HG02763 (cell line): ENCODE data around the gene STMN3.
"Not testable (repeated sequence)": the region's sequence is repeated elsewhere in the genome, so short reads cannot be mapped to it uniquely, and the experiment has no call there.

Experiments used
- ATAC-seq: cut with Tn5 transposase; IDR thresholded peaks from one replicate; pipeline ENCODE4 v1.9.1; 2021; ENCODE audit warnings: mild to moderate bottlenecking, moderate library complexity; ENCODE audit not compliant: unreplicated experiment

The STMN3 gene

DNA sequence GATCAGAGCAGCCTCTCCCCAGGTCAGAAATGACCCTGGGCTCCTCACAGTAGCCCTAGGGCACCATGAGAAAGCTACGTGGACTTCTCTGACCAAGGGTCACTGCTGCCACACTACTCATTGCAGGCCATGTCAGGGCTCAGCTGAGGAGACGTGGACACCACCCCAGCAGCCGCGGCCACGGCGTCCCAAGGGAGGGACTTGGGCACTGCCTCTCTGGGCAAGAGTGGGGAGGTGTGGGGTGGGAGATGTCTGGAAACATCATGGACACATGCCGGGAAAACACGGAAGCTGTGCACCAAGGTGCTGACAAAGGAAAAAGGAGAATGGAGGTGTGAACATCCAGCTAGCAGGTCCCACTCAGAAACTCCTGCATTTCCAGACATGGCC is 35.4 kb downstream of the STMN3 start:
- no peak for ATAC-seq

DNA sequence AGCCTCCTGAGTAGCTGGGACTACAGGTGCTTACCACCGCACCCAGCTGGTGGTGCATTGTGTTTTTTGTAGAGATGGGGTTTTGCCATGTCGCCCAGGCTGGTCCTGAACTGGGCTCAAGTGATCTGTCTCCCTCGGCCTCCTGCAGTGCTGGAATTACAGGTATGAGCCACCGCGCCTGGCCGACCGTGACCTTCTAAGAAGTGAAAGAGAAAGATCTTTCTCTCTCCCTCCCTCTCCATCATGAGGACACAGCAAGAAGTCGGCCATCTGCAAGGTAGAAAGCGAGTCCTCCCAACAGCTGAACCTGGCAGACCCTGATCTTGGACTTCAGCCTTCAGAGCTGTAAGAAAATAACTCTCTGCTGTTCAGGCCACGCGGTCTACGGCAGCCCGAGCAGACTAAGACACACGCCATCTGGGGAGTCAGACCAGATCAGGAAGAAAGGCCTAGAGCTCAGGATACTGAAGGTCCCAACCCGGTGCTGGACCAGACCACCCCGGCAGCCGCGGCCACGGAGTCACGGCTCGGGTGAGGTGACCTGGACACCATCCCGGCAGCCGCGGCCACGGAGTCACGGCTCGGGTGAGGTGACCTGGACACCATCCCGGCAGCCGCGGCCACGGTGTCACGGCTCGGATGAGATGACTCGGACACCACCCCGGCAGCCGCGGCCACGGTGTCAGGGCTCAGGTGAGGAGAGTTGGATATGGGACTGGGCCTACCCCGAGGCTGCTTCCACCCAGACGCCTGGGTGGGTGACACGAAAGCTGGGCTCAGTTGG is 35.9 kb downstream of the STMN3 start:
- ATAC-seq = no peak

DNA sequence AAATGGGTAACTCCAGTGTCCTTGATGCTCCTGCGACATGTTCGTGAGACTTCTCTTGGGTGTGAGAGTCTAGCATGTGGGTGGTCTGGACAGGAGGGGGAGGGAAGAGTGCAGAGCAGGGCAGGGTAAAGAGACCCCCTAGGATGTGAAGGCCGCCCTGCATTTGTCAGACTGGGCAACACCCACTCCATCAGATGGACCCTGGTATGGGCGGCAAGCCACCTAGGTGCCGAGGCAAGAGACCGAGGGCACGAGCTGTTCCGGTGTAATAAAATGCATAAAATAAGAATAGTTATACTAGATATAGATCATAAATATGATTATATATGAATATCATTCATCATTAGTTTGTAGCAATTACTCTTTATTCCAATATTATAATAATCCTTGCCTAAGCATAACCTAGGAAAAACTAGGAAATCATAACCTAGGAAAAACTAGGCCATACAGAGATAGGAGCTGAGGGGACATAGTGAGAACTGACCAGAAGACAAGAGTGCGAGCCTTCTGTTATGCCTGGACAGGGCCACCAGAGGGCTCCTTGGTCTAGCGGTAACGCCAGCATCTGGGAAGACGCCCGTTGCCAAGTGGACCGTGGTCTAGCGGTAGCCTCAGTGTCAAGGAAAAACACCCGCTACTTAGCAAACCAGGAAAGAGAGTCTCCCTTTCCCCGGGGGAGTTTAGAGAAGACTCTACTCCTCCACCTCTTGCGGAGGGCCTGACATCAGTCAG is 39.2 kb downstream of the STMN3 start:
- not testable (repeated sequence) for ATAC-seq

DNA sequence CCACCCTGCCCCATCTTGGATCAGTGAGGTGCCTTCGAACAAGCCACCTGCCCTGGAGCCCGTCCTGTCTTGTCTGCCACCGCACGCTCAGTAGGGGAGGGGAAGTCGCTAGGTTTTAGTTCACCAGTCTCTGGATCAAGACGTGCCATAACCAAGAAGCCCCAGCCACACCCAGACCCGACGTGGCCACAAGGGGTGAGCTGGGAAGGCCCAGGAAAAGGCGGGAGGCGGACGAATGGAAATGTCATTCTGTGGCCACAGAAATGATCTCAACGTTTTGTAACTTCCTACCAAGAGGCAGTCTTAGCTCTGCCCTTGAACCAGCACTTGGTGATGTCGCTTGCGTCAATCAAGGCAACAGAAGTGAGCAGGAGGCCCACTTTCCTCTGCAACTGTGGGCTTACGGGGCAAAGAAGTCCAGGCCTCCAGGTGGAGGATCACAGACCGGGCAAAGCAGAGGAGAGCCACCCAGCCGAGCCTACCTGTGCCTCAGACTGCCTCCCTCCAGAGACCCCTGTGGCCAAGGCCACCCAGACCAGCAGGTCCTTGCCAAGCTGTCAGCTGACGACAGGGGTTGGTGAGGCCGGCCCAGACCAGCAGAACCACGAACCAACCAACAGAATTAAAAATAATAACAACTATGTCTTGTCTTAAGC is 40.8 kb downstream of the STMN3 start:
- no peak for ATAC-seq

DNA sequence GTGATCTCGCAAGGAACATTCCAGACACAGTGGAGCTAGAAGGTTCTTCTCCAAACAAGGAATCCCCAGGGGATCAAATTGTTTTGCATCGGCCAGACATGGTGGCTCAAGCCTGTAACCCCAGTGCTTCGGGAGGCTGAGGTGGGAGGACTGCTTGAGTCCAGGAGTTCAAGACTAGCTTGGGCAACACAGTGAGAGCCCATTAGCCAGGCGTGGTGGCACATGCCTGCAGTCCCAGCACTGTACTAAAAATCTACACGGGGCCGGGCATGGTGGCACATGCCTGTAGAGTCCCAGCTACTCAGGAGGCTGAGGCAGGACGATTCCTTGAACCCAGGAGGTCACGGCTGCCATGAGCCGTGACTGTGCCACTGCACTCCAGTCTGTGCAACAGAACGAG is 41.6 kb downstream of the STMN3 start:
- no peak for ATAC-seq

DNA sequence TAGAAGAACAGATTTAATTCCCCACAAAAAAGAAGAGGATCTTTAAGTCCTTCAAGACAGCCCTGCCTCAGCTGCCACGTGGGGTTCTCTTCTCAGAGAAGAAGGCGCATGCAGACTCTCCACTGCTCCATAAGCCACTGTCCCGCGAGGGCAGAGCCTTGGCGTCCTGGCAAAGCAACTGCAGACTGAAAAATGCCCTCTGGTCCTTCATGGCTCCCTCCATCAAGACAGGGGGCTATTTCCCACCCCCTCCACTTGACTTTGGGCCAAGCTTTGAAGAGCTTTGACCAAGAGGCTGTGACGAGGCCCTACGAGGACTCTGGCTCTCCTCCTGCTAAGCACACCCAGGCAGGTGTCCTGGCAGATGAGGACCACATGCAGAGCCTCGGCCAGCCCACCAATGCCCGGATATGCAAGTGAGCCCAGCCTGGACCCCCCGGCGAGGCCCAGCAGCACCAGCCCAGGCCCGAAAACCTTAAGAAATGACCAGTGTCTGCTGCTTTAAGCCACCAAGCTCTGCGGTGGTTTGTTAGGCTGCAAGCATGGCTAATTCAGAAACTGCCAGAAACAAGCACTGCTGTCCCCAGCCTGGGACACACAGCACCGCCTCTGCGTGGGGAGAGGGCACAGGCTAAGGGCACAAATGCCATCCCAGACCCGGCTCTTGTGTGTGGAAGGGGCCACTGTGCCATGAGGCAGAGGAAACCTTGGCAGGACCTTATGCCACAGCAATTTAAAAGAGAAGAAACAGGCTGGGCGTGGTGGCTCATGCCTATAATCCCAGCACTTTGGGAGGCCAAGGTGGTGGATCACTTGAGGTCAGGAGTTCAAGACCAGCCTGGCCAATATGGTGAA is 42.4 kb downstream of the STMN3 start:
- no peak for ATAC-seq

DNA sequence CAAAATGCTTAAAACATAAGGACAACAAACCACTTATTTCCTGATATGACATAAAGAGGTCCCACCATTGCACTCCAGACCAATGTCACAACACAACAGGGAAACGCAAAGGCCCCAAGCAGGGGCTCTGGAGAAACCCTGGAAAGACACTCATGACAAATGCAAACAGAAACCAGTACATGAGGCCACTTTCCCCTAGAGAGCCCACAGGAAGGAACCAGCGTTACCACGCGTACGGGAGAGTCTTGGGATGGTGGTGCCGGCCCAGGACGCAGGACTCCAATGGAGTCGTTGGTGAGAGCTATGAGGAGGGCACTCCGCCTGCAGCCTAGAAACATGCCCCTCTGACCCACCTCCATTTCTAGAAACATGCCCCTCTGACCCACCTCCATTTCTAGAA is 46.5 kb downstream of the STMN3 start:
- no peak for ATAC-seq

DNA sequence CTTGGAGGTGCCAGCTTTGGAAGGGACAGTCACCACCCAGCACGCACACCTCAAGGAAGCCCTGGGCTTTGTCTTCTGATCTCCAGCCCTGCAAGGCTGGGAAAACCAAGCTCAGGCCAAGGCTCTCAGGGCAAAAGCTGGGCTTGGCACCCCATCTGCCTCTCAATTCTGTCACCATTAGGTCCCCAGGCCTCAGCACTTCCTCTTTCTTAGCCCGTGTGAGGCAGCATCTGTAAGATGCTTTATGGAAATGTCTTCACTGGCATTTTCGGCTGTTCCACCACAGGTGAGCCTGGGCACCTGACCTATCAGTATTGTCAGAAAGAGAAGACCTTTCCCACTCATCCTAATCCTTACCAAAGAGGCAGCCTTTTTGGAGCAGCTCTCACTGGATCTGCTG is 50.9 kb downstream of the STMN3 start:
- ATAC-seq = no peak

DNA sequence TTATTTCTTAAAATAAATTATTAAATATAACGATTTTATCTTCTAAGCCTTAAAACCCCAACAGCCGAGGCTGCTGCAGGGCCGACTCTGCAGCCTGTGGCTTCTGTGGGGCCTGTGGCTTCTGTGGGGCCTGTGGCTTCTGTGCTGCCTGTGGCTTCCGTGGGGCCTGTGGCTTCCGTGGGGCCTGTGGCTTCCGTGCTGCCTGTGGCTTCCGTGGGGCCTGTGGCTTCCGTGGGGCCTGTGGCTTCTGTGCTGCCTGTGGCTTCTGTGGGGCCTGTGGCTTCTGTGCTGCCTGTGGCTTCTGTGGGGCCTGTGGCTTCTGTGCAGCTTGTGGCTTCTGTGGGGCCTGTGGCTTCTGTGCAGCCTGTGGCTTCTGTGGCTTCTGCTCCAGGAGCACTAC is 51.5 kb downstream of the STMN3 start:
- ATAC-seq = not testable (repeated sequence)

DNA sequence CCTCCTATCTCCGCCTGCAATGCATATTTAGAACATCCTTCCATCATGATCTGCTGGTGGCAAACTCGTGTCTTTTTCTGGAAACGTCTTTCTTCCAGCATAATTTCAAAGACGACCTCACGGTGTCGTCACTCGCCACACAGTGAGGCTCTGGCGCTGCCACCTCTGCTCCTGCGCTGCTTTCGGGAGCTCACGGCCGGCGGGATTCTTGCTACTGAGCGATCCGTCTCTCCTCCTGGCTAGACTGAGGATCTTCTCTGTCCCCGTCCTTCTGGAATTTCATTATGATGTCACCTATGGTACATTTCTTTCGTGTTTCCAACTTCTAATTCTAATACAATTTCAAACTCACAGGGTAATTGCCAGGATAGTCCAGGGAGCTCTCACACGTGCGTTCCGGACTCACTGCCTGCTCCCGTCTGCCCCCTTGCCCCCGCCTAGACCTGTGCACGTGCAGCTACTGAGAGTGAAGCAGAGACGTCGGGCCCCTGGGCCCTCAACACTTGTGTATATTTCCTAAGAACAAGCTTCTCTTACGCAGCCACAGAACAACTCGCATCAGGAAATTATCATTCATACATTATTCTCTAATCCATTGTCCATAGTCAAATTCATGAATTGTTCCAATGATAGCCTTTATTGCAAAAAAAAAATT is 53.7 kb downstream of the STMN3 start:
- ATAC-seq = no peak

DNA sequence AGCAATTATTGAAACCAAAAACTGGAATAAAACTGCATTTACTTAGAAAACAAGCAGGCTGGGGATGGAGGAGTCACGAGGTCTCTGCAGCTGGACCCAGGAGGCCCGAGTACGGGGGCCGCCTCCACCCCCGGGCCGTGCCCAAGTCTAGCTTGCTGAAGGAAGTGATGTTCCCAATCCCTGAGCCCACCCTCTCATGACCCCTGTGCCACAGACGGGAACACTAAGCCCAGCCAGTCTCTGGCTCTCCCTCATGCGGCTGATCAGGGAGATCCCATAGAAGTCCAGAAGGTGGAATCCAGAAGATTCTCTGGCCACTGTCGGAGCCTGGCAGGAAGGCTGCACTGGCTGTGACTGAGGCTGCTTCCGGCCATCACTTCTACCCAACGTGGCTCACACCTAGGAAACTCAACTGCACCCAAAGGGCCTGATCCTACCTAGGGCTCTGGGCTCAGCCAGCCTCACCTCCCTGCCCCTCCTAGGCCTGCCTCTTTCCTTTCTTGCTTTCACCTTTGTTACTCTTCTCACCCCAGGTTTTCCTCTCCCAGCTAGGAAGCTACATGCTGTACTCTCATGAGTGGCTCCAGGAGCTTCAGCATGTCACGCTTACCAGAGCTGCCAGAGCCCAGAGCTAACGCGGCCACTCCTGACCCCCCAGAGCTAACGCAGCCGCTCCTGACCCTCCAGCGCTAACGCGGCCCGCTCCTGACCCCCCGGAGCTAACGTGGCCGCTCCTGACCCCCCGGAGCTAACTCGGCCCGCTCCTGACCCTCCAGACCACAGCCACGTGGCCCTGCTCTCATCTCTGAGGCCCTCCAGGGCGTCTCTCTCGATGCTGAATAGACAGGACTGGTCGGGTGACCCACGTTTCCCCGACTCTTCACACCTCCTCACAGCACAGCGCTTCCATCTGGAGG is 54.5 kb downstream of the STMN3 start:
- no peak for ATAC-seq

DNA sequence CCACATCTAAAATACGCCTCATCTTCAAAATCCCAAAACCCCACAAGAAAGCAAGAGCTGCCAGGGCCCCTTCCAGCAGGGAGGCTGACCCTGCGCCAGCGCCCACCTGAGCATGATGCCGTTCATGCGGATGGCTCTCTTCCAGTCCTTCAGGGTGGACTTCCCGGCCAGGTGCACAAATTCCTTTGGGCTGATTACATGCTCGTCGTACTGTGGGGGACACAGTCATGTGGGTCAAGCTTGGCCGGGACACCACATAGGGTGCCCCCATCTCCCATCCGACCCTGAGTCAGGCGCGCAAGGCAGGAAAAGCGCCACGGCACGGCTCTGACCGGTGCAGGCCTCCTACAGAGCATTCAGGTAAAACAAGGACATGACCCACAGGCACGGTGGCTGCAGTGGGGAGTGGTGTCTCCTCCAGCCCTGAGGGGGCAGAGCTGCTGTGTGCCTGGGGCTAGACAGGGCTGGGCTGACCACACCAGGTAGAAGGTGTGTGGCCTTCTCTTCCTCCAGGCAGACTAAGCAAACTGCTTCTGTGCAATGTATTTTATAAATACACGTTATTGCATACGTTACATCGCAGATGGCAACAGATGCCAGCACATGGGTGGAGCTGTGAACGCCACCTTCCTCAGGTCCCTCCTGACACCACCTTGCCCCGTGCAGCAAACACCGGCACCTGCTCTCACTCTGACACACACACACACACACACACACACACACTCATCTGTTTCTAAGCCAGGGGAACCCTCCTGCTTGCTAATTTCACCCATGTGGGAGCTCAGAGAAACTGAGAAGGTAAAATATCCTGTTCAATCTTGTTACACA is 55.4 kb downstream of the STMN3 start:
- no peak for ATAC-seq

DNA sequence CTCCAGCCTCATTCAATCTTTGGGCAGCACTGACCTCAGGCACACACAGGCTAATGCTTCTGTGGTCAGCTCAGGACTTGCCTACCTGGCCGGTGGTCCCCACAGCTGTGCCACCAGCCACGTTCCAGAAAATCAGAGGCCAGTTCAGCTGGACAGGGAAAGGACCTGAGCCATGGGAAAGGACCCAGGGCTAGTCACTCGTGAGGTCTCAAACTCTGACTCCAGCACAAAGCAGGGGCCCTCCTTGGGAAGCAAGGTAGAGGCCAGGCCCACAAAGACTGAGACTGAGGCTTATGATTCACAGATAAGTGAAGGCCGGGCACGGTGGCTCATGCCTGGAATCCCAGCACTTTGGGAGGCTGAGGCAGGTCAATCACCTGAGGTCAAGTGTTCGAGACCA is 56.8 kb downstream of the STMN3 start:
- ATAC-seq = no peak

DNA sequence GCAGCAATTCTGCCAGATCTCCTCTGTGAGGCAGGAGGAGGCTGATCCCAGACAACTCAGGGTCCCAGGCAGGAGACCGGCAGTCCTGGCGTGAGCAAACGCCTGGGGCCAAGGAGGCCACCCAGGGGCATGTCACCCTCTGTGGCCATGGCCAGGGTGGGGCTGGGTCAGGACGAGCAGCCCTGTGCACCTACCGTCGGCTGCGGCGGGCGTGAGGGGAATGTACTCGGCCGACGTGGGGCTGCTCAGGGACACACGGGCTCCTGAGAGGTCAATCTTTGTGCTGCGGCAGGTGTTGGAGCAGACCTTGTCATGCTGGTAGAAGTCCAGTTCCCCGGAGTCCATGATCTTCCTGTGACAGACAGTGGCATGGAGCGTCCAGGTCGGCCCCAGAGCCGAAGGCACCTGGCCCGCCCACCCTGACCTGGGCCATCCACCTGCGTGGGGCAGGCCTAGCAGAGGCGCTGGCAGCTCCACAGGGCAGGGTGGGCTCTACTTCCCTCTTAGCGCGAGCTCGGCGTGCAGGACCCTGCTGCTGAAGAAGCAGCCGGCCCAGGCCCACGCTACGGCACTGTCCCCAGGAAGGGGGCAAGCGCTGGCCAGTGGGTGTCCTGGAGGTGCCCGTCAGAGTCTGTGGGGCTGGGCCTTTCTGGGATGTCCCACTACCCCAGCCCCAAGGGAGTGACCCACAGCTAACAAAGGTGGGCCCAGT is 57.7 kb downstream of the STMN3 start:
- no peak for ATAC-seq

DNA sequence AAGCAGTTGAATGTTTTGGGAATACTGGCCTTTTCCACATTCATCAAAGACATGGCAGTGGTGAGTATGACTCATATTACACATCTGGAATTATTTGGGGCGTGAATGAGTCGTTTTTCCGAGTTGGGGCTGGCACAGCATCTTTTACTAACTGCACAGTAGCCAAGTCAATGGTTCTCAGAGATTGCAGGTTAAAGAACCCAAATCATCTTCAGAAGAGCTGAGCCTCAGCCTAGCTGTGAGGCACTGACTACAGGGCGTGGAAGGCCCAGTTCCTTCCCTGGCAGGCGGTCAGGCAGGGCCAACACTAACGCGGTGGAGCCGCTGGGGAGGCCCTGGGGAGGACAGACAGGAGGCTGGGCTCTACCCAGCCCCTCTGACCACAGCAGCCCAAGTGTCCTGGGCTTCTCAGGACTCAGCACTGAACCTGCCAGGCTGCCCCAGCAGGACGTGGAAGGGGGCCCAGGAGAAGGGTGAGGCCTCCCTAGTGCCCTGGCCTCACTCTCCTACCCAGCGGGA is 59.1 kb downstream of the STMN3 start:
- no peak for ATAC-seq

DNA sequence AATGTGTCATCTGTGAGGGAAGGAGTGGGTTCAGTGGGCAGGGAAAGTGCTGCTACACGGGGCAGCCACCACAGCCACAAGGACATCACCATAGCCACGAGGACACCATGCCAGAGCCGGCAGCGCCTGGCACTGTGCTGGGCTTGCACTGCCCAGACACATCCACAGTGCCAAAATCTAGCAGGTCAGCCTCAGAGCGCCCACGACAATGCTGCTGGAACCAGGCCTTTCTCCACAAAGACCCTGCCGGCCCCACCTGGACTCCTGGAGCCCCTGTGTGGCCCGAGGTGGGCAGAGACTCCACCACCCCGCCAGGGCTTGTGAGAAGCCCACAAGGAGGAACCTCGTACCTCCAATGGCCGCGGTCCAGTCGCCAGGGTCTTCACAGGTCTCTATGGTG is 60.6 kb downstream of the STMN3 start:
- no peak for ATAC-seq

DNA sequence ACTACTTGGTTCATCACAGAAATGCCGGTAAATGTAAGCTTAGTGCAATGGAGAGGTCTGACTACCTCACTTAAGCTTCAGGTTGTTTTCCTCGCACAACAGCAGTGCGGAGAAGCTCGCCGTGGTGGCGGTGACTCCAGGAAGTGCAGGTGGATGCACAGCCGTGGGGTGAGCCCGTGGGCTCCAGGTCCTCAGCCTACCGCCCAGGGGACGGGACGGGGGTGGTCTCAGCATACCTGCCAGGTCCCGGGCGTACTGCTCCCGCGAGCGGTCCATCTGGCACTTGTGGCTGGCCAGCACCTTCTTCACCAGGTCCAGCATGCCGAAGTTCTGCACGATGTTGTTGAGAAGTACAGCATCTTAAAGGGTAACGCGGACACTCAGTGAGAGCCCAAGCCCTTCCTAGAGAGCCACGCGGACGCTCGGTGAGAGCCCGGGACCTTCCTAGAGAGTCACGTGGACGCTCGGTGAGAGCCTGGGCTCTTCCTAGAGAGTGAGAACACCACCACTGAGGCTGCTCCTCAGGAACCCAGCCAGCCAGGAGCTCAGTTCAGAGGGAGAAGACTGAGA is 61.4 kb downstream of the STMN3 start:
- no peak for ATAC-seq
